H9 (cell line): ENCODE data around the gene ABCA13. TPM values are rescaled to one million over a fixed set of nuclear protein-coding genes. Genes with fewer than 3 reads are reported as not detected.

Experiments
- DNase-seq: peaks from one replicate; pipeline ENCODE4 v3.0.0-alpha.2; 2017
- H2AFZ ChIP-seq: one replicate; pipeline ENCODE4 v1.6.1; 2013; ENCODE audit warnings: mild to moderate bottlenecking, low read length, control low read depth, moderate library complexity
- H2AK5ac ChIP-seq: 2 replicates; pipeline ENCODE4 v1.6.1; 2013; ENCODE audit warnings: low read length, control low read depth, mixed read lengths; ENCODE audit not compliant: insufficient read length
- H2BK120ac ChIP-seq: one replicate; pipeline ENCODE4 v1.6.1; 2013; ENCODE audit warnings: low read depth, mild to moderate bottlenecking, low read length, control low read depth, inconsistent platforms; ENCODE audit not compliant: poor library complexity, severe bottlenecking
- H2BK12ac ChIP-seq: 2 replicates; pipeline ENCODE4 v1.6.1; 2013; ENCODE audit warnings: low read length, control low read depth, mixed read lengths, low read depth; ENCODE audit not compliant: insufficient read length
- H2BK15ac ChIP-seq: 2 replicates; pipeline ENCODE4 v1.6.1; 2013; ENCODE audit warnings: low read depth, low read length, control low read depth
- H2BK20ac ChIP-seq: one replicate; pipeline ENCODE4 v1.6.1; 2013; ENCODE audit warnings: low read depth, mild to moderate bottlenecking, low read length, control low read depth, inconsistent platforms; ENCODE audit not compliant: poor library complexity, severe bottlenecking
- H2BK5ac ChIP-seq: 2 replicates; pipeline ENCODE4 v1.6.1; 2013; ENCODE audit warnings: low read length, control low read depth, mixed read lengths; ENCODE audit not compliant: insufficient read length
- H3K14ac ChIP-seq: 2 replicates; pipeline ENCODE4 v1.6.1; 2013; ENCODE audit warnings: low read length, control low read depth; ENCODE audit not compliant: insufficient read depth
- H3K18ac ChIP-seq: 2 replicates; pipeline ENCODE4 v1.6.1; 2013; ENCODE audit warnings: low read depth, mild to moderate bottlenecking, mixed read lengths, low read length, control low read depth; ENCODE audit not compliant: insufficient read length
- H3K23ac ChIP-seq: 2 replicates; pipeline ENCODE4 v1.6.1; 2013; ENCODE audit warnings: low read length, control low read depth, mixed read lengths, low read depth; ENCODE audit not compliant: insufficient read length
- H3K23me2 ChIP-seq: 2 replicates; pipeline ENCODE4 v1.6.1; 2013; ENCODE audit warnings: low read depth, mild to moderate bottlenecking, mixed read lengths, low read length, control low read depth; ENCODE audit not compliant: insufficient read length, poor library complexity, severe bottlenecking
- H3K27ac ChIP-seq: 2 replicates; pipeline ENCODE4 v1.5.1; 2013; ENCODE audit warnings: low read length, control low read depth, mixed read lengths, low read depth; ENCODE audit not compliant: insufficient read length
- H3K27me3 ChIP-seq: 2 replicates; pipeline ENCODE4 v1.6.1; 2013; ENCODE audit warnings: low read length, control low read depth, inconsistent platforms; ENCODE audit not compliant: insufficient read depth
- H3K4ac ChIP-seq: 2 replicates; pipeline ENCODE4 v1.6.1; 2013; ENCODE audit warnings: low read depth, mild to moderate bottlenecking, control low read depth, inconsistent platforms, low read length, moderate library complexity
- H3K4me1 ChIP-seq: 2 replicates; pipeline ENCODE4 v1.6.1; 2013; ENCODE audit warnings: low read length, control low read depth, inconsistent platforms; ENCODE audit not compliant: insufficient read depth
- H3K4me2 ChIP-seq: 2 replicates; pipeline ENCODE4 v1.6.1; 2013; ENCODE audit warnings: low read length, control low read depth, mixed read lengths; ENCODE audit not compliant: insufficient read length, insufficient read depth
- H3K56ac ChIP-seq: 2 replicates; pipeline ENCODE4 v1.6.1; 2013; ENCODE audit warnings: low read depth, mild to moderate bottlenecking, mixed read lengths, low read length, control low read depth; ENCODE audit not compliant: insufficient read length
- H3K79me1 ChIP-seq: 2 replicates; pipeline ENCODE4 v1.6.1; 2013; ENCODE audit warnings: low read depth, mild to moderate bottlenecking, moderate library complexity, low read length, control low read depth, inconsistent platforms; ENCODE audit not compliant: insufficient read depth, poor library complexity, severe bottlenecking
- H3K79me2 ChIP-seq: 2 replicates; pipeline ENCODE4 v1.6.1; 2013; ENCODE audit warnings: low read length, control low read depth, inconsistent platforms; ENCODE audit not compliant: insufficient read depth
- H3K9ac ChIP-seq: 2 replicates; pipeline ENCODE4 v1.6.1; 2013; ENCODE audit warnings: low read length, control low read depth, mixed read lengths; ENCODE audit not compliant: insufficient read length; ENCODE audit errors: extremely low read depth
- H3K9me3 ChIP-seq: one replicate; pipeline ENCODE4 v1.6.1; 2013; ENCODE audit warnings: low read depth, low read length, inconsistent platforms; ENCODE audit not compliant: control insufficient read depth
- H3T11ph ChIP-seq: one replicate; pipeline ENCODE4 v1.6.1; 2013; ENCODE audit warnings: mild to moderate bottlenecking, low read length, control low read depth, inconsistent platforms
- H4K20me1 ChIP-seq: one replicate; pipeline ENCODE4 v1.6.1; 2013; ENCODE audit not compliant: control insufficient read depth, insufficient read length, insufficient read depth
- H4K5ac ChIP-seq: 2 replicates; pipeline ENCODE4 v1.6.1; 2013; ENCODE audit warnings: low read depth, mild to moderate bottlenecking, mixed read lengths, low read length, control low read depth; ENCODE audit not compliant: insufficient read length
- H4K8ac ChIP-seq: replicated peaks from 2 replicates; pipeline ENCODE4 v1.6.1; 2013; ENCODE audit warnings: low read length, control low read depth, mixed read lengths, low read depth; ENCODE audit not compliant: insufficient read length
- H4K91ac ChIP-seq: 2 replicates; pipeline ENCODE4 v1.6.1; 2013; ENCODE audit warnings: low read depth, mild to moderate bottlenecking, moderate library complexity, mixed read lengths, low read length, control low read depth; ENCODE audit not compliant: insufficient read length
- H3K27ac Mint-ChIP-seq, 3 experiments: 2 replicates in 2 of 3; 3 replicates in 1 of 3; pipeline ENCODE4 v1.8.0; 2020 to 2021; ENCODE audit warnings: mixed read lengths in 3 of 3, mild to moderate bottlenecking in 1 of 3, moderate library complexity in 1 of 3
- H3K27me3 Mint-ChIP-seq: 2 replicates; pipeline ENCODE4 v1.8.0; 2021; ENCODE audit warnings: low read depth, mild to moderate bottlenecking, moderate library complexity, mixed read lengths
- H3K36me3 Mint-ChIP-seq, 3 experiments: 2 replicates in 2 of 3; 3 replicates in 1 of 3; pipeline ENCODE4 v1.8.0; 2020 to 2021; ENCODE audit warnings: low read depth in 3 of 3, mixed read lengths in 3 of 3; ENCODE audit not compliant: insufficient read depth in 1 of 3
- H3K4me1 Mint-ChIP-seq, 2 experiments: 2 replicates each; pipeline ENCODE4 v1.8.0; 2020; ENCODE audit warnings: mixed read lengths in 2 of 2
- H3K4me3 Mint-ChIP-seq, 2 experiments: 2 replicates in 1 of 2; 3 replicates in 1 of 2; pipeline ENCODE4 v1.8.0; 2020 to 2021; ENCODE audit warnings: mild to moderate bottlenecking in 2 of 2, mixed read lengths in 2 of 2, moderate library complexity in 1 of 2
- H3K9me3 Mint-ChIP-seq, 2 experiments: 2 replicates in 1 of 2; 3 replicates in 1 of 2; pipeline ENCODE4 v1.8.0; 2020; ENCODE audit warnings: mild to moderate bottlenecking in 2 of 2, mixed read lengths in 2 of 2, moderate library complexity in 1 of 2
- WGBS: extraction: QIAGEN DNeasy Blood & Tissue Kit; methylation state at CpG from one replicate; pipeline ENCODE4 v1.1.7; 2013; ENCODE audit warnings: missing lambda C conversion rate, low lambda C conversion rate, mixed read lengths; ENCODE audit not compliant: insufficient read length; ENCODE audit errors: extremely low coverage; 5-methylcytosine and 5-hydroxymethylcytosine counted together
- total RNA-seq: library from RNA; stranded (reverse); gene quantifications from 2 replicates; pipeline ENCODE4 v1.2.1, GENCODE V29; 2021
- TF ChIP-seq, protein P1 (sequence below): fragments of 200-600 bp; sonication (generic); conservative IDR thresholded peaks from 3 replicates; pipeline ENCODE4 v1.8.0; 2021; ENCODE audit warnings: antibody characterized with exemption, mild to moderate bottlenecking

Gene ABCA13
- total RNA-seq, 1 experiment from 2014 or later: 0.11 TPM

DNA sequence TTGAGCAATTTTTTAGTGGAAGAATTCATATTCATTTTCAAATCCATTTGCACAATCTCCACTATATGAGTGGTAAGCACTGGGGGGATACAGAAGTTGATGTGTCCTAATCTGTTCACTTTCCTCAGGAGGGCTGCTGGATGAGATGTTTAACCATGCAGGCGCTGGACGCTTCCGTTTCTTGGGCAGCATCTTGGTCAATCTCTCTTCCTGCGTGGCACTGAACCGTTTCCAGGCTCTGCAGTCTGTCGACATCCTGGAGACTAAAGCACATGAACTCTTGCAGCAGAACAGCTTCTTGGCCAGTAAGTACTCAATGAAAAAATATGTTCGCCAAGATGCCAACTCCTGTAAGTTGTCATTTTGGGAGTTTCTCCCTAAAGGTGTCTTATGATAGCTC, 179.3 kb downstream of the ABCA13 start:
- Histone ChIP-seq H2BK15ac (no peak overlapping the region), H2AK5ac (no peak overlapping the region), H3K79me1 (no peaks in the 10 kb centered on the region), H3K56ac (no peak overlapping the region), H3K23ac (no peak overlapping the region), H4K20me1 (no peaks in the 10 kb centered on the region), H2BK20ac (no peak overlapping the region), H2BK5ac (no peak overlapping the region), H2BK120ac (no peak overlapping the region), H3K79me2 (no peaks in the 10 kb centered on the region), H4K91ac (no peak overlapping the region), H3K23me2 (no peaks in the 10 kb centered on the region), H3T11ph (no peak overlapping the region), H3K9me3 (no peaks in the 10 kb centered on the region), H2AFZ (no peak overlapping the region), H3K14ac (no peak overlapping the region), H3K4me2 (no peak overlapping the region), H4K8ac (no peak overlapping the region), H3K27me3 (no peaks in the 10 kb centered on the region), H3K27ac (no peak overlapping the region), H3K4ac (no peak overlapping the region), H4K5ac (no peak overlapping the region), H3K18ac (no peak overlapping the region), H3K4me1 (no peaks in the 10 kb centered on the region), H3K9ac (no peak overlapping the region), H2BK12ac (no peak overlapping the region)
- Mint-ChIP-seq H3K4me1 (no peaks in the 10 kb centered on the region), H3K4me3 (no peak overlapping the region), H3K9me3 (peaks cover 0 to 2% of the 10 kb centered on the region in 2 experiments; a peak in 1 of 5 replicates), H3K27me3 (no peaks in the 10 kb centered on the region), H3K27ac (no peak overlapping the region), H3K36me3 (no peaks in the 10 kb centered on the region)
- TF ChIP-seq, protein P1, sequence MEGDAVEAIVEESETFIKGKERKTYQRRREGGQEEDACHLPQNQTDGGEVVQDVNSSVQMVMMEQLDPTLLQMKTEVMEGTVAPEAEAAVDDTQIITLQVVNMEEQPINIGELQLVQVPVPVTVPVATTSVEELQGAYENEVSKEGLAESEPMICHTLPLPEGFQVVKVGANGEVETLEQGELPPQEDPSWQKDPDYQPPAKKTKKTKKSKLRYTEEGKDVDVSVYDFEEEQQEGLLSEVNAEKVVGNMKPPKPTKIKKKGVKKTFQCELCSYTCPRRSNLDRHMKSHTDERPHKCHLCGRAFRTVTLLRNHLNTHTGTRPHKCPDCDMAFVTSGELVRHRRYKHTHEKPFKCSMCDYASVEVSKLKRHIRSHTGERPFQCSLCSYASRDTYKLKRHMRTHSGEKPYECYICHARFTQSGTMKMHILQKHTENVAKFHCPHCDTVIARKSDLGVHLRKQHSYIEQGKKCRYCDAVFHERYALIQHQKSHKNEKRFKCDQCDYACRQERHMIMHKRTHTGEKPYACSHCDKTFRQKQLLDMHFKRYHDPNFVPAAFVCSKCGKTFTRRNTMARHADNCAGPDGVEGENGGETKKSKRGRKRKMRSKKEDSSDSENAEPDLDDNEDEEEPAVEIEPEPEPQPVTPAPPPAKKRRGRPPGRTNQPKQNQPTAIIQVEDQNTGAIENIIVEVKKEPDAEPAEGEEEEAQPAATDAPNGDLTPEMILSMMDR: no peak
- no peak for DNase-seq
- no CpG with 5 or more reads among the region's 7 CpGs for WGBS
